Left colon (tissue), 2 donors: ENCODE data around the gene SERPINB1. TPM values are rescaled to one million over a fixed set of nuclear protein-coding genes. Genes with fewer than 3 reads are reported as not detected.
A peak's percentile ranks its signal among the peaks of the same experiment; 100 is the strongest.

ENCODE experiments used
- ATAC-seq: fragments of 200-7000 bp; cut with Tn5 transposase; one replicate; pipeline ENCODE4 v1.9.1; 2020; ENCODE audit warnings: mild to moderate bottlenecking, moderate library complexity
- DNase-seq, 2 donors: peaks; one replicate each; pipeline ENCODE4 v3.0.0-alpha.2; 2020
- intact Hi-C, 2 donors: fragments of 100-400 bp; cut with DNase I in 1 of 2; cut with micrococcal nuclease in 1 of 2; formaldehyde crosslinking; loops; one replicate each; pipeline versions ENCODE4 v1.11.2 to v1.14.0; 2022; cut with DNase I, micrococcal nuclease
- total RNA-seq, 2 donors: library from RNA; stranded (reverse); fragmentation: NEBNext Ultra II Directional; extraction: Animal tissue kit (Norgen Biotek cat#: 25700); gene quantifications; one replicate each; pipeline ENCODE4 v1.2.1, GENCODE V29; 2021
- donor health status: DM: no; HTN: no; CAD: no.
- donor health status: DM: yes; HTN: yes; CAD: no.

Gene SERPINB1
- total RNA-seq, 2 donors from 2014 or later: 168 to 208 TPM

DNA sequence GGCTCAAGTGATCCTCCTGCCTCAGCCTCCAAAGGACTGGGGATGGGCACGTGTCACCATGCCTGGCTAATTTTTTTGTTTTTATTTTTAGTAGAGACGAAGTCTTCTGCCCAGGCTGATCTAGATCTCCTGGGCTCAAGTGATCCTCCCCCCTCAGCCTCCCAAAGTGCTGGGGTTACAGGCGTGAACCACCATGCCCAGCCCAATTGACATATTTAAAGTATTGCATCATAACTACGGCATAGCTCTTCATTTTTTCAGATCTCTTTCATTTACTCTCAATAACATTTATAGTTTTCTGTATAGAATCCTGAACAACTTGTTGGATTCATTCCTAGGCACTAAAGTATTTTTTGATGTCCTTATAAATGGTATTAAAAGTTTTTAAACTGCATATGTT, 13.0 kb downstream of the SERPINB1 start:
- DNase-seq: no peak

DNA sequence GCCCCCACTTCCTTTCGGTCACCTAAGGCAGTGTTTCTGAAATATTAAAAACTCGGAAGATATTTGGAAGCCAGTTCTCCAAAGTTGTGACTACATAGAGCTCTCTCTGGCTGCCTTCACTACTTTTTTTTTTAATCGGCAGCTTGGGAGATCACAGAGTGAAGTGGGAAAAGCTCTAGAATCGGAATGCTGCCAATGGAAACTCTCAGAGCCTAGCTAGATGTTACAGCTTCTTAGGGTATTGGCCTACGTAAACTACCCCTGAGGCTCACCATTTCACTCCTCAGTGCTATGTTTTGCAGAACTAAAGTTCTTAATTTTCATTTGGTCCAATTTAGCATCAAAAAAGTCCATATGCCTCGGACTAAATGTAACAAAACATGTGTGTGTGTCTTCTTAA, 14.5 kb downstream of the SERPINB1 start:
- DNase-seq: no peak
- intact Hi-C loops: no loop called here
- ATAC-seq: no peak

More for the DNA sequence above, 13.0 kb downstream of the SERPINB1 start:
- ATAC-seq: no peak
- intact Hi-C loops: no loop called here

DNA sequence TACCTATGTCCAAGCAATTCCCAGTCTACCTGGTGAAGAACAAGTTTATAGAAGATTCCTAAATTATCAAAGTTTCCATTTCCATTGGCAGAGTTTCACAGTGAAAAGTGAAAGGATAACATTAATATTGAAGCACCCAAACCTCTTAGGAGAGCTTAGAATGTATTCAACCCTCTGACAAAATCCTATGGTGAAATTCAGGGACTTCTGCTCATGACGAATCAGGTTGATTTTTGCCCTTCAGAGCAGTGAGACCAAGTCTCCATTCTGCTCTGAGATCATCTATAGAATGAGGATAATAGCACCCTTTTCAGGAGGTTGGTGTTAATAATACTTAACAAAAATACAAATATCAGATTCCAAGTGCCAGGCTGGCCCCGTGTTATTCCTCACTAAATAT, 15.5 kb downstream of the SERPINB1 start:
- ATAC-seq: no peak
- intact Hi-C loops: no loop called here
- DNase-seq: no peak

DNA sequence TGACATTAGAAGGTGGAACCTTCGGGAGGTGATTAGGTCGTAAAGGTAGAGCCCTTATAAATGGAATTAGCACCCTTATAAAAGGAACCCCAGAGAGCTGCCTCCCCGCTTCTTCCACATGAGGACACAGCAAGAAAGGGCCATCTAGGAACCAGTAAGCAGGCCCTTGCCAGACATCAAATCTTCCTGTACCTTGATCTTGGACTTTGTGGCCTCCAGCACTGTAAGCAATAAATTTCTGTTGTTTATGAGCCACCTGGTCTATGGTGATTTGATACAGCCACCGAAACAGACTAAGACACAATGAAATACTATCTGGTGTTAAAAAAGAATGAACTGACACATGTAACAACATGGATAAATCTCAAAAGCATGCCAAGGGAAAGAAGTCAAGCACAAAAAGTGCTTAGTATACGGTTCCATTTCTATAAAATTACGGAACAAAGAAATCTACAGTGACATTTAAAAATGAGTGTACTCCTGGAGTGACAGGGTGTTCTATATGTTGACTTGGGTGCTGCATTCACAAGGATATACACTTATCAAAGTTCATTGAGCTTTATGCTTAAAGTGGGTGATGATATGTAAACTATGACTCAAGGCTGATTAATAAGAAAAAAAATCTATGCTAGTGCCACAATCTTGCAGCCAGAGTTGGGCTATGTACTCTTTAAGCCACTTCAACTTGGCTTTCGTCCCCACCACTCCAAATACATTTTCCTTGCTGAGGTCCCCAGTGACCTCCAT, 18.4 kb downstream of the SERPINB1 start:
- no peak for DNase-seq
- peak; percentile 92 for ATAC-seq
- intact Hi-C loops: no loop called here

DNA sequence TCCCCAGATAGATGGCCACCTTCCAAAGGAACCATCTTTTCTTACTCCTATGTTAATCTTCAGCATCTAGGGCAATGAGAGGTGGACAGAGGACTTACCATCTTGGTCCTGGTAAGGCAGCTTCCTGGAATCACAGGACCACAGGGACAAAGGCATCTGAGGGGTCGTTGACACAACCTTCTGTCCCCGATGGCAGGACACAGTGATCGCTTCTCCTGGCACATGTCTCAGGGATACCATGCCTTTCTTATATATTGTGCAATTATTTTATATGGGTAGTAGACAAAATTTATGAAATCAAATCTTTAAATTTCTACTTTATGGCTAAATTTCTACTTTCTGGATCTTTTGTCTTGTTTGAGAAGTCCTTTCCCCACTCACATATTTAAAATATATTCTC, 20.1 kb downstream of the SERPINB1 start:
- ATAC-seq: no peak
- no peak for DNase-seq
- intact Hi-C loops: no loop called here

DNA sequence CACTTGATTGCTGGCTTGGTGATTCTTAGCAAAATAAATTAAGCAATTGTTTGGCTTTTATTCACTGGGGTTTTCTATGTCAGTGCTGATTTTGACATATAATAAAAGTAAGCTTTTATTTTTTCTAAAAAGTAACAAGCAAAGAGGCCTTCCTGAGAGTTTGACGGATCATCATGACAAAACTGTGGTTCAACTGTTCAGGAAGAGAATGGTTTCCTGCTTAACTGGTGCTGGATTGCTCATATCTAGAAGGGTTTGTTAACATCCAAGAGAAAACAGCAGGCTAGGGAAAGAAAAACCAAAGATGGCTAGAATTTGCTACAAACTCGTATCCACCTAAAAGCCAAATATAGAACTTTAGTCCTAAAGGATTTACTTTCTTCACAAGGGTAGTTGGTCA, 21.2 kb downstream of the SERPINB1 start:
- ATAC-seq: no peak
- no peak for DNase-seq
- intact Hi-C loops: no loop called here

DNA sequence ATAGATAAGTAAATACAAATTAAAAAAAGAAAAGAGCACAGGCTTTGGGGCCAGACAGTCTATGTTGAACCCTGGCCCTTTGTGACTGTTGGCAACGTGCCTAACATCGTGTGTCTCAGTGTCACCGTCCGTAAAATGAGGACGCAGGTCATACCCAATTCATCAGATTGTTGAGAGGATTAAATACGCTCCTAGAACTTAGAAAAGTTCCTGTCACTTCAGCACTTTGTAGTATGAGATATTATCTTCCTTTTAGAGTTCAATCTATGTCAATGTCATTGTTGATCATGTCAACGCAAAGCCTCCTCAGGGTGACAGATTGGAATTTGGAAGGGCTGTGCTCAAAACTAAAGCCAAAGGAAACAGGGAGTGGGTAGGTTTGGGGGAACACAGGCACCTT, 21.7 kb downstream of the SERPINB1 start:
- DNase-seq (no peak), ATAC-seq (no peak)
- intact Hi-C loops: no loop called here

DNA sequence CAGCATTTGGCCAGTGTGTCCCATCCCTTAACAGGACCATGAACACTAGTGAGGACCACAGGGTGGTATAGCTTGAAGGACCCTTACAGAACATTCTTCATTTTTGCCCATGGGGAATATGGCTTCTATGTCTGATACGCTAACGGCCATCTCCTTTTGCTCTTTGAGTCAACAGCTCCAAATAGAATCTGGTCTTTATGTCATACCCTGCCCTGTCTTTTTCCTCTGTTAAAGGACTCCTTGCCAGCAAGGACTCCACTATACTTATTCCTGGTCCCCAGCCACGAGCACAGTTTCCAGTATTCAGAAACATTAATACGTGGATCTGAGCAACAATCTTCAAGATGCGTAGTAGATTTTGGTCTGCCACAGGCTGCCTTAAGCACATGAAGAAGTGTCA, 22.5 kb downstream of the SERPINB1 start:
- intact Hi-C loops: no loop called here
- DNase-seq: no peak
- no peak for ATAC-seq

DNA sequence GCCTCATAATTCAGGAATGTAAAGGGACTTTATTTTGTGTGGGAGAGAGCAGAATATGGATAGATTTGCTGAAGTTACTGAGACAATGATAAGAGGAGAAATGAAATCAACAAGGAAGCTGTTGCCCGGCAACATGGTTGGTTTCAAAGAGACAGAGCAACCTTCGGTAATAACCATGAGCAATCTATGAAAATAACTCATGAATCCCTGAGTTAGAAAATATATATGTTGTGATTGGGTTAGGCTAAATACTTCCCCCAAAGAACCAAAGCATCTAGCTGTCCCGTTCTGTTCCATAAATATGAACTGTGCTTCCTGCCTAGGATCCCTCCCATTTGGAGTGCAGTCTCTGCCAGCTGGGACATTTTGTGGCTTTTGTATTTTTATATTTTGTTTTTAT, 23.1 kb downstream of the SERPINB1 start:
- intact Hi-C loops: no loop called here
- ATAC-seq (peak; percentile 32), DNase-seq (peak in 1 of 2 donors; percentile 30)

DNA sequence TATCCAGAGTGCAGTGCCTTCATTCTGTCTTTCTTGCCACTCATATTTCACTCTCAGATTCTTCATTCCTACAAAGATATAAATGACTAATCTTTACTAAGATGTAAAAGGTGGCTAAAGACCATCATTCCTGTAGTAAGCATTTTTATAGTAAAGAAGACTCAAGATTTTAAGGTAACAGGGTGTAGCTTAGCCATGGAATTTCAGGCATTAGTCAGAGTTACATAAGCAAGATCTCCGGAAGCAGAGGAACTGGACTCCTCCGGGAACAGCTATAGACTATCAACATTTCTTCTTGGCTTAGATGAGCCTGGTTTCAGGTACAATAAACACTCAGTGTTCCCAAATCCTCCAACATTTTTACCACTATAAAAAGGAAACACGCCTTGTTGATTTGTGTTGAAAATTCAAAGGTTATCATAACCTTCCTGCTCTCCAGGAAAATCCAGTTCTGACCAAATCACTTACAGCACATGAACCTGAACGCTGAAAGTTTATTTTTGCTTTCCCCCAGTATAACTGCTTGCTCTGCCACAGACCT, 23.7 kb downstream of the SERPINB1 start:
- no peak for DNase-seq
- intact Hi-C loops: no loop called here
- ATAC-seq: peak; percentile 87

DNA sequence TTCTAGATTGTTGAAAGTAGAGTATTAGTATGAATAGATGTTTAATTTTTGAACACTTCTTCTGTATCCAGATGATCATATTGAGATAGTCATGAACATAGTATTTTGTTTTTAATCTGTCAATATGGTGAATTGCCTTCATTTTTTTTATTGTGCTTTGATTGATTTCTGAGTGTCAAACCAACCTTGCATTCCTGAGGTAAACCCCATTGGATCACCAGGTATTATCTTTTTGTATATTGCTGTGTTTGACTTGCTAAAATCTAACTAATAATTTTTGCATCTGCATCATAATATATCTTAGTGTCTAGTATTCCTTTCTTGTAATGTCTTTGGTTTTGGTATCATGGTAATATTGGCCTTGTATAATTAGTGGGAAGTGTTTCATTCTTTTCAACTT, 25.5 kb downstream of the SERPINB1 start:
- ATAC-seq (no peak), DNase-seq (no peak)
- intact Hi-C loops: no loop called here

DNA sequence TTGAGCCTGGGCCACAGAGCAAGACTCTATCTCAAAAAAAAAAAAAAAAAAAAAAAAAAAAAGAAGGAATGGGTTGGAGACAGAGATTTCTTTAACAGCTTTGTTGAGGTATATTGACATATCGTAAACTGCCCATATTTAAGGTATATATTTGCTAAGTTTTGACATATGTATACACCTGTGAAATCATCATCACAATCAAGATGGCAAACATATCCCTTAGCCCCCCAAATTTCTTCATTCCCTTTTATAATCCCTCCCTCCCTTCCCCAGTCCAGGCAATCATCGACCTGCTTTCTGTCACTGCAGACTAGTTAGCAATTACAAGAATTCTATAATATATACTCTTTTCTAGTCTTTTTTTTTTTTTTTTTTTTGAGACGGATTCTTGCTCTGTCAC, 29.0 kb downstream of the SERPINB1 start:
- DNase-seq (no peak), ATAC-seq (peak; percentile 3)
- intact Hi-C loops: no loop called here

DNA sequence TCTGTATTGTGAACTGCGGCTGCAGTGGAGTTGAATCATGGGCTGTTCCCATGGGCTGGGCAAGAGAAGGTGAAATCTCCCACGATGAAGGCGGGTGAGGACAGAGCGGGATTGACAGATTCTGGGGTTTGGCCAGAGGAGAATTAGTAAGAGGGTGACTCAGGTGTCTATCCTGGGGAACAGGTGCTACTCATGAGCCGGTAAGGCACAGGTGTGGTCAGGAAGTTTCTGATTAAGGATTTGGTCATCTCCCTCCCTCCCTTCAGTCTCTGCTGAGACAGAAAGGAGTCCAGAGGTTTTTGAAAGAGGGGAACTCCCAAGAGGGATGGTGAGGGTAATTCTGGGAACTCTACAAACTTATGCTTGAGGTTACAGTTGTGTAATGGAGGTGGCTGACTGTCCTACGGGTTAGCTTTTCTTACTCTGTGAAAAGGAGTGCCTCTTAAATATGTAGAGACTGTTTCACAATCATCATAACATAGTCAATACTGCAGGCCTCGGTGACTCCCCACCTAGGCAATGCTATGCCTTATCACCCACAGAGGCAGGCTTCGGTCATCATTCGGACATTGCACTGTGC, 31.5 kb downstream of the SERPINB1 start:
- ATAC-seq (peak; percentile 89), DNase-seq (peak; percentile 35 to 53)
- intact Hi-C loops: no loop called here

DNA sequence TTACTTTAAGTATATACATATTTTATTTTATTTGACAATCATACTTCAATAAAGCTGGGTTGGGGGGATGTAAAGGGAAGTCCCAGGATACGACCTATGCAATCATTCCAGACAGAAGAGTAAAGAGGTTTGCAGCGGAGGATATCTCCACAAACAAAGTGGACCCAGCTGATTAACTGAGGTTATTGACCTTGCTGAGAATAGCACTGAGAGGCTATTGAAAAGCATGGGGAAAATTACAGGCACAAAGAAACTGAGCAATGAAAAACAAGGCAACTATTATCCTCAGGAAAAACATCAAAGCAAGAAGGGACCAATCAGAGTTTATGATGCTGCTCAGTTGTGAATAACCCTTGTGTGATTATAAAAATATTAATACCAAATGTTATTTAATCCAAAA, 32.6 kb downstream of the SERPINB1 start:
- DNase-seq: no peak
- intact Hi-C loops: no loop called here
- no peak for ATAC-seq

DNA sequence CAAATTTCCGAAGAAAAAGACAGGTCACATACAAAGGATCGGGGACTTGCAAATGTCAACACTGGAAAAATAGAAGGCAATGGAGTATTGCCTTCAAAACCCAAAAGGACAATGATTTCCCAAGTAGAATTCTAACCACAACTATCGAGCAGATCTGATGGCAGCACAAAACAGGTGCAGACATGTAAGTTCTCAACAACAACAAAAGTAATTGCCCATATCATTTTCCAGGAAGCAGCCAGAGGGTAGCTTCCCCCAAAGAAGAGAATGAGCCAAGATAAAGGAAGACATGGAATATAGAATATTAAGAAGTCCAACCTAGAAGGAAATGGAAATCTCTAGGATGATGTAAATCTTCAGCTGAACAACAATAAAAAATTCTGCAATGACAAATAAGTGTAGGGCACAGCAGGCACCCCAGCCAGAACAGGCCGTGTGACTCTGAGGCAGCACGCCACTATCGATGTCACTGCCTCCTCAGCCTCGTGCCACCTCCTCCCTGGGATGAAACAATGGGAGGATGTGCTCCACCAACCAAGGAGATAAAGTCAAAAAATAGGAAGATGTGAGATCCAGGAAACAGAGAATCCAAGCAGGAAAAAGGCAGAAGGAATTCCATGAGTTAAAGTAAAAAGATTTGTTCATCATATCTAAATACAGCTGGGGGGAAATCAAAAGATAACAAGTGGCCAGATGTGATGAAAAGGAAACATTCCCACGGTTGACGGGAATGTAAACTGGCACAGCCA, 34.1 kb downstream of the SERPINB1 start:
- ATAC-seq (no peak), DNase-seq (no peak)
- intact Hi-C loops: no loop called here

DNA sequence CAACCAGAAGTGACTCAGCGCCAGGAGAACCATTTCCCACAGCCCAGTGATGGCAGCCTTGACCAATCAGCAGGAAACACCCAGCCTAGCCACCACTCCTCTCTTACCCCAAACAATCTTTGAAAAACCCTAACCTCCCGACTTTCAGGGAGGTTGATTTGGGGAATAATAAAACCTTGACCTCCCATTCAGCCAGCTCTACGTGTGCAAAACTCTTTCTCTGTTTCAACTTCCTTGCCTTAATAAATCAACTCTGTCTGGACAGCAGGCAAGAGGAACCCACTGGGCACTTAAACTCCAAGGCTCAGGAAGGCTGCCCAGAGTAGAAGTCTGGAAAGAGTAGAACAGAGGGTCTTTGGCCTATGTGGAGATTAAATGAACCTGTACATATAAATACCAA, 35.0 kb downstream of the SERPINB1 start:
- intact Hi-C loops: no loop called here
- DNase-seq: no peak
- ATAC-seq: no peak

DNA sequence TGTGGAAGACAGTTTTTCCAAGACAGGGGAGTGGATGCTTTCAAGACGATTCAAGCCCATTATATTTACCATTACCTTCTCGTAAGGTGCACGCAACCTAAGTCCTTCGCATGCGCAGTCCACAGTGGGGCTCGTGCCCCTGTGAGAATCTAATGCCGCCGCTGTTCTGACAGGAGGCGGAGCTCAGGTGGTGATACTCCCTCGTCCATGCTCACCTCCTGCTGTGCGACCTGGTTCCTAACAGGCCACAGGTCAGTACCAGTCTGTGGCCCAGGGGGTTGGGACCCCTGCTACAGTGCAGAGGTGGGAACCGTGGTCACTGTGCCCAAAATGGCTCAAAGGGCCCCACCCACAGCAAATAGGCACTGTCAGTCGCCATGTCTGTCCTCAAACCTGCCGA, 36.6 kb downstream of the SERPINB1 start:
- intact Hi-C loops: no loop called here
- DNase-seq (no peak), ATAC-seq (no peak)

DNA sequence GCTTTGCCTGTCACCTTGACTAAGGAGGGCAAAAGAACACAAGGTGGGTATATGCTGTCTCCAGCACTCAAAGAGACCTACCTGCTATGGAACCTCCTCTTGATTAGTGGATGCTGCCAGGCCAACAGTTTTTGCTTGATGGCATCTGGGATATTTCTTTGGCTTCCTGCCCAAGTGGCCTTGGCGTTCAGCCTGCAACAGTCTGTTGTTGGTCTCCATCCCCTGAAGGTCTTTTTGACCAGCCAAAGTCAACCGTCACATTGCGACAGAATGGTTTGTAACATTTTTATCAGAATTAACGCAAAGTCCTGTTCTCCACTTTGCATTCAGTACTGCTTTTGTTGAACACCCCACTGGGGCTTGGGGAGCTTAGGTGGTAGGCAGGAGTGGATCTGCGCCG, 37.1 kb downstream of the SERPINB1 start:
- no peak for DNase-seq

DNA sequence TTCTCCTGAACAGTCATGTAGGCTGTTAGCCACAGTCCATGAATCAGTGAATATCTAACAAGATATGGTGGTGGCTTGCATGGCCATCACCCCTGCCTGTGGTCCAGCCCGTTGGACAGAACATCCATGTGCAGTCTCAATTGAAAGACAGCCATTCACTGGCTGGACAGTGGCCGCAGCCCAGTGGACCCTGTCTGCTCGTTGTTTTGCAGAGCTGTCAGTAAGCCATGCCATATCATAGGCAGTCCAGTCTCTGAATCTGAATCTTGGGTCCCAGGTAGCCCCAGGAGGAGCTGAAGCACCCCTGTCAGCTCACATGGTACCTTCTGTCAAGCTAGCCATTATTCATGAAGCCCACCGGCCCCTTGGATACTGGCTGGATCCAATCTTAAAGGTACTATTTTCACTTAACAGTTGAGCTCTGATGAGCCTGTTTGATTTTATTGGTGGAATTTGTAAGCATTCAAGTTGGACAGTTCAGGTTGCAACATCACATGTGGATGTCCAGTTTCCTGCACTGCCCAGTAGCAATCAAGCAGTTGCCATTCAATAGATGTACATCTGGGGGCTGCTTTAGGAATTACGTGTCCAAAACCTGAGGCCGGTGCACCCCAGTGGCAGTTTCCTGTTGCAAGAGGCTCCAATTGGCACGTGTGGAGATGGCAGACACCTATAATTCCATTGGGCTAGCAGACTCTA, 37.8 kb downstream of the SERPINB1 start:
- intact Hi-C loops: no loop called here
- DNase-seq (no peak), ATAC-seq (no peak)

More for the DNA sequence above, 37.1 kb downstream of the SERPINB1 start:
- intact Hi-C loops: no loop called here
- ATAC-seq: no peak
